ENCODE measurements around the gene THEMIS2. TPM values are rescaled to one million over a fixed set of nuclear protein-coding genes. Genes with fewer than 3 reads are reported as not detected.
"Not testable (repeated sequence)": the region's sequence is repeated elsewhere in the genome, so short reads cannot be mapped to it uniquely, and the experiment has no call there.

The THEMIS2 gene
- total RNA-seq, 2 experiments from 2014 or later: 20.2 to 21.6 TPM

DNA sequence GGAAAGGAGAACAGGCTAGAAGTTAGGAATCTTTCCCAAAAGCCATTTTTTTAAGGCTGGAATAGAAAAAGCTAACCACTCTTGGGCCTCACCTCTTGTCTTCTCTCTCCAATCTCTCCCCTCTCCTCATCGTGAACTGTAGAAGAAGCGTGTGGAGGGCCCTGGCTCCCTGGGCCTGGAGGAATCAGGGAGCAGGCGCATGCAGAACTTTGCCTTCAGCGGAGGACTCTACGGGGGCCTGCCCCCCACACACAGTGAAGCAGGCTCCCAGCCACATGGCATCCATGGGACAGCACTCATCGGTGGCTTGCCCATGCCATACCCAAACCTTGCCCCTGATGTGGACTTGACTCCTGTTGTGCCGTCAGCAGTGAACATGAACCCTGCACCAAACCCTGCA is 22.4 kb upstream of the THEMIS2 start:
- Histone ChIP-seq H3K4me3 (ENCODE audit: low read length) (no peak overlapping the region), H3K27me3 (ENCODE audit: control insufficient read depth in 1 of 2, insufficient read depth in 2 of 2, low read length in 2 of 2) (no peaks in the 10 kb centered on the region), H3K27ac (ENCODE audit: low read depth in 1 of 2, low read length in 2 of 2) (no peak overlapping the region), H3K36me3 (ENCODE audit: insufficient read depth, low read length) (peaks cover 62% of the 10 kb centered on the region), H3K9me3 (ENCODE audit: control insufficient read depth in 1 of 2, insufficient read depth in 1 of 2, low read length in 2 of 2) (no peaks in the 10 kb centered on the region), H3K4me1 (ENCODE audit: insufficient read depth, low read length) (no peaks in the 10 kb centered on the region)
- Mint-ChIP-seq H3K36me3 (ENCODE audit: low read depth) (peaks cover 63% of the 10 kb centered on the region), H3K27me3 (no peaks in the 10 kb centered on the region), H3K4me1 (ENCODE audit: low read depth) (no peaks in the 10 kb centered on the region), H3K9me3 (no peaks in the 10 kb centered on the region), H3K4me3 (no peak overlapping the region), H3K27ac (no peak overlapping the region)
- ChIA-PET POLR2A (no interaction called here), CTCF (no interaction called here)
- DNase-seq: no peak
- no peak for ATAC-seq (ENCODE audit: poor library complexity)
- no peak for TF ChIP-seq CTCF (IDR thresholded peaks at IDR 0.05)
- intact Hi-C loops (cut with DNase I, micrococcal nuclease): no loop called here

DNA sequence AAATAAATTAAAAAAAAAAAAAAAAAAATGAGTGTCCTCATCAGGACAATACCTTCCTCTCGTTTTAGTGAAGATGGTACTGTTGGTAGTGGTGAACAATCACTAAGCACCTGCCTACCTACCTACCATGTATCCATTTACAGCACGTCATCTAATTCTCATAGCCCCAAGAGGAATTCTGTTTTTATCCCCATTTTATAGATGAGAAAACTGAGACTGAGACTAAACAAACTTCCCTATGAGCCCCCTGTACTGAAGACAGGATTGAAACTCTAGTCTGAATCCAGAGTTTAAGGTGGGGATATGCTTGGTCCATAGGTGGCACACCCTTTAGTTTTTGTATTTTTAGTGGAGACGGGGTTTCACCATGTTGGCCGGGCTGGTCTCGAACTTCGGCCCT is 17.3 kb upstream of the THEMIS2 start:
- Mint-ChIP-seq H3K27me3 (no peaks in the 10 kb centered on the region), H3K4me1 (ENCODE audit: low read depth) (peaks cover 6% of the 10 kb centered on the region), H3K4me3 (no peak overlapping the region), H3K36me3 (ENCODE audit: low read depth) (peaks cover 19% of the 10 kb centered on the region), H3K27ac (no peak overlapping the region), H3K9me3 (no peaks in the 10 kb centered on the region)
- Histone ChIP-seq H3K36me3 (ENCODE audit: insufficient read depth, low read length) (peaks cover 17% of the 10 kb centered on the region), H3K27ac (ENCODE audit: low read depth in 1 of 2, low read length in 2 of 2) (no peak overlapping the region), H3K27me3 (ENCODE audit: control insufficient read depth in 1 of 2, insufficient read depth in 2 of 2, low read length in 2 of 2) (no peaks in the 10 kb centered on the region), H3K4me1 (ENCODE audit: insufficient read depth, low read length) (peaks cover 14% of the 10 kb centered on the region), H3K4me3 (ENCODE audit: low read length) (no peak overlapping the region), H3K9me3 (ENCODE audit: control insufficient read depth in 1 of 2, insufficient read depth in 1 of 2, low read length in 2 of 2) (no peaks in the 10 kb centered on the region)
- intact Hi-C loops (cut with DNase I, micrococcal nuclease): no loop called here
- no peak for ATAC-seq (ENCODE audit: poor library complexity)
- DNase-seq: no peak
- POLR2A ChIA-PET: no interaction called here
- TF ChIP-seq CTCF (IDR thresholded peaks at IDR 0.05): no peak
- CTCF ChIA-PET: no interaction called here

DNA sequence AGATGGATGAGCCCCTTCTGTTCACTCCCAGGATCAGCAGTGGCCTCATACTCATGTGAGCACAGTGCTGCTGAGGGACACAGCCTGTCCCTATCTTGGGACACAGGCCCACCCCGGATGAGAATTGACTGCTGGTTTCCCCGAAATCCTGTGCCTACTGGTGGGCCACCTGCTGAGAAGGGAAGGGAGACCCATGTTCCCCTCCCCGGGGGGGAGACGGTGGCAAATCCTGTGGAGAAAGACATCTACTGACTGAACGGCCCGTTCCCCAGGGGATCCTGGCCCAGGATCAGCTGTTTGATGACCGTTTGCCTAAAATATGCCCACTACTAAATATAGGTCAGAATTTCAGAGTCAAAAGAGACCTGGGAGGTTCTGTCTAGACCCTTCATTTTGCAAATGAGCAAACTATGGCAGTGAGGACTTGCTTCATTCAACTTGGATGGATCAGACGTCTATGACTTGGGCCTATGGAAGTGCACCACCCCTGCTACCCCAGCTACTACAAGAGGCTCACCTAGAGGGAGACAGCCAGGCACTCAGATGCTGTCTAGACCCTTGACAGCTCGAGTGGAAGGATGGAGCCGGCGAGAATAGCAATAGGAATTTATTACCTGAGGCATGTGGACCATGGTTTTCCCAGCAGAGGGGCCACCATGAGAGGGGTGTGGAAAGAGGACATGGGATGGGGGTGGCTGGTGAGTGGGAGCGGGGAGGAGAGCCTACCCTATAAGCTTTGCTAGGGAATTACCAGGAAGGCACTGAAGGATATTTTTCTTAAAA is 15.6 kb upstream of the THEMIS2 start:
- POLR2A ChIA-PET: interaction anchor here (1.5 kb wide), 1 partner anchor 123 kb away, joined by 4 read pairs; no protein-coding TSS in a partner anchor
- peaks cover 6% of the 10 kb centered on the region for H3K4me1 Mint-ChIP-seq (ENCODE audit: low read depth)

DNA sequence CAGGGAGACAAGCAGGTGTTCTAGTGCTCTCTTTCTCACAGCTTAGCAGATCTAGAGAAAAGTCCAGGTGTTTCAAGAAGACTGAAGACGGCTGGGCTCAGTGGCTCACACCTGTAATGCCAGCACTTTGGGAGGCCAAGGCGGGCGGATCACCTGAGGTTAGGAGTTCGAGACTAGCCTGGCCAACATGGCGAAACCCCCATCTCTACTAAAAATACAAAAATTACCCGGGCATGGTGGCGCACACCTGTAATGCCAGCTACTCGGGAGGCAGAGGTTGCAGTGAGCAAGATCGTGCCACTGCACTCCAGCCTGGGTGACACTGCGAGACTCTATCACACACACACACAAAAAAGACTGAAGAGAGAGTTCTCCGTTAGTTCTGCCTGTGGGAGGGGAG is 14.8 kb upstream of the THEMIS2 start:
- ATAC-seq (ENCODE audit: poor library complexity): not testable (repeated sequence)

More for the DNA sequence above, 15.6 kb upstream of the THEMIS2 start:
- no peak overlapping the region for H3K27ac Mint-ChIP-seq
- no peak overlapping the region for H3K27ac ChIP-seq (ENCODE audit: low read depth in 1 of 2, low read length in 2 of 2)
- no peak for TF ChIP-seq CTCF (IDR thresholded peaks at IDR 0.05)
- CTCF ChIA-PET: interaction anchor here (1.0 to 2.1 kb wide), 5 partner anchors 8 to 134 kb away, joined by 3 to 29 read pairs (median 5); no protein-coding TSS in a partner anchor
- H3K9me3 Mint-ChIP-seq: no peaks in the 10 kb centered on the region
- H3K36me3 ChIP-seq (ENCODE audit: insufficient read depth, low read length): peaks cover under 1% of the 10 kb centered on the region
- H3K4me3 Mint-ChIP-seq: no peak overlapping the region
- H3K36me3 Mint-ChIP-seq (ENCODE audit: low read depth): peaks cover 2% of the 10 kb centered on the region
- ATAC-seq (ENCODE audit: poor library complexity) (no peak), DNase-seq (no peak)
- peaks cover 14% of the 10 kb centered on the region for H3K4me1 ChIP-seq (ENCODE audit: insufficient read depth, low read length)
- no peaks in the 10 kb centered on the region for H3K27me3 ChIP-seq (ENCODE audit: control insufficient read depth in 1 of 2, insufficient read depth in 2 of 2, low read length in 2 of 2)
- H3K4me3 ChIP-seq (ENCODE audit: low read length): no peak overlapping the region
- no peaks in the 10 kb centered on the region for H3K27me3 Mint-ChIP-seq
- H3K9me3 ChIP-seq (ENCODE audit: control insufficient read depth in 1 of 2, insufficient read depth in 1 of 2, low read length in 2 of 2): no peaks in the 10 kb centered on the region
- intact Hi-C loops (cut with DNase I, micrococcal nuclease): loop anchor here in 1 of 2 experiments (2.0 kb wide), 1 partner anchor 352 kb away; no protein-coding TSS in a partner anchor

More for the DNA sequence above, 14.8 kb upstream of the THEMIS2 start:
- H3K27me3 Mint-ChIP-seq; H3K27ac ChIP-seq (ENCODE audit: low read depth in 1 of 2, low read length in 2 of 2); H3K36me3 Mint-ChIP-seq (ENCODE audit: low read depth); H3K9me3 Mint-ChIP-seq; H3K27ac Mint-ChIP-seq; DNase-seq; H3K4me1 Mint-ChIP-seq (ENCODE audit: low read depth); H3K4me3 ChIP-seq (ENCODE audit: low read length); H3K27me3 ChIP-seq (ENCODE audit: control insufficient read depth in 1 of 2, insufficient read depth in 2 of 2, low read length in 2 of 2); H3K4me3 Mint-ChIP-seq; H3K9me3 ChIP-seq (ENCODE audit: control insufficient read depth in 1 of 2, insufficient read depth in 1 of 2, low read length in 2 of 2); H3K36me3 ChIP-seq (ENCODE audit: insufficient read depth, low read length): not testable (repeated sequence)
- intact Hi-C loops (cut with DNase I, micrococcal nuclease): loop anchor here in 1 of 2 experiments (2.0 kb wide), 1 partner anchor 351 kb away; no protein-coding TSS in a partner anchor
- peaks cover 18% of the 10 kb centered on the region for H3K4me1 ChIP-seq (ENCODE audit: insufficient read depth, low read length)
- ChIA-PET CTCF (interaction anchor here (0.6 to 2.1 kb wide), 28 partner anchors 9 to 513 kb away, joined by 3 to 29 read pairs (median 4); partner anchors contain the start of genes PPP1R8 and XKR8), POLR2A (interaction anchor here (0.6 to 1.5 kb wide), 4 partner anchors 115 to 351 kb away, joined by 3 to 5 read pairs (median 4); no protein-coding TSS in a partner anchor)

All from CD4-positive, alpha-beta T cell (primary cell).